NCI-H82 treated with DMSO at 0.1 percent for 48 hours (cell line): Measurements from ENCODE around the gene DBN1.

Experiments used
- DNase-seq: peaks from one replicate; lab custom pipeline; 2025; ENCODE audit not compliant: unreplicated experiment; lab: John Stamatoyannopoulos, UW

Gene DBN1

DNA sequence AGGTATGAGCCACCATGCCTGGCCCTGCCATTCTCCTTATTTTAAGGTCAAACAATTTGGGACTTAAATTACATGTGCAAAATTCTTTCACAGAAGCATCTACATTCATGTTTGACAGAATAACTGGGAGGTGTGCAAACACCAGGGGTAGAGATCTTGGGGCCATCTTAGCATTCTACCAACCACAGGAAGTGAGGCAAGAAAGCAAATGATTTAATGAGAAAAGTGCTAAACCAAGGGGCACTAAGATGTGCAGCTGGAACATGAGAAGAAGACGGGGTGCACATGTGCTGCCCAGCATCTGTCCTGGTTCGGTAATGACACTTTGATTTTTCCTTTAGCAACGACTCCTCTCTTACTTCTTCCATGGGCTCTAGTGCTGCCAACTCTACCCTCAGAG, 62.9 kb downstream of the DBN1 start:
- no peak for DNase-seq

DNA sequence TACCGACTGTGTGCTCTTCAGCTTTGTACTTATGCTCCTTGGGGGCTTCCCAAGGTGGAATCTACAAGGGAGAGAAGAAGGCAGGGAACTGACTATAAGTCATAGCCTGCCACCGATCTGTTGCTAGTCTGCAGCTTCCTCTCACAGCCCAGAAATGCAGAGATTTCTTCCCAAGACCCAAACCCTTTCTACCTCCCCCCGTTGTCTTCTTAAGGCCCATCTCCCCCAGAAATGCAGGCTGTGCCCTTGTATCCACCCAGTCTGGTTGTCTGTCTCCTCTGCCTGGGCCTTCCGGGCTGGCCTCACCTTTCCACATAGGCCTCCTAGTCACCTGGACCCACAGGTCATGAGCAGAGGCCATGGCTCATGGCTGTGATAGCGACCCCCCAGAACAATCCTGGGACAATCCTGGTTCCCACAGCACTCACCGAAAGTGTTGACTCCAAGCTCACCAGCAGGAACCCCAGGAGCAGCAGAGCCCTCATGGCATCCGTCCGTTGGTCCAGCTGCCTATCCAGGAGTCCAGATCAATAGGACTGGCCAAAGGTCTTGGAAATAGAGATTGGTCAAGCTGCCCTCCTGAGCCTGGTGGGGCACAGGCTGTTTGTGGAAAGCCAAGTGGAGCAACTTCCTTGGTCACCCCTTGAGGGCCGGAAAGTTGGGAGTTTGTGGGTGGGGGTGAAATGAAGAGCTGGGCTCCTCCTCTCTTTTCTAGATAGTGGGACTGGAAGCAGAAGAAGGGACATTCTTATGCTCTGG, 64.2 kb downstream of the DBN1 start, which contains the start of gene F12:
F12 (minus strand) TSS at position 522 of the 759 bp plus-strand sequence; CDS start at position 485, 37 bp downstream.
- no peak for DNase-seq
